Occipital lobe (tissue), 2 donors: Measurements from ENCODE around the gene GPD1L. TPM values are rescaled to one million over a fixed set of nuclear protein-coding genes. Genes with fewer than 3 reads are reported as not detected.
A peak's percentile ranks its signal among the peaks of the same experiment; 100 is the strongest.
"Not testable (repeated sequence)": the region's sequence is repeated elsewhere in the genome, so short reads cannot be mapped to it uniquely, and the experiment has no call there.

Source experiments
- DNase-seq: peaks from one replicate; lab custom pipeline; 2025; lab: John Stamatoyannopoulos, UW
- total RNA-seq: library from RNA; depleted of rRNA; stranded (reverse); fragments of >200 nt; gene quantifications from one replicate; pipeline ENCODE4 v1.2.3, GENCODE V29; 2014

GPD1L gene
- total RNA-seq, result 78.8 TPM

DNA sequence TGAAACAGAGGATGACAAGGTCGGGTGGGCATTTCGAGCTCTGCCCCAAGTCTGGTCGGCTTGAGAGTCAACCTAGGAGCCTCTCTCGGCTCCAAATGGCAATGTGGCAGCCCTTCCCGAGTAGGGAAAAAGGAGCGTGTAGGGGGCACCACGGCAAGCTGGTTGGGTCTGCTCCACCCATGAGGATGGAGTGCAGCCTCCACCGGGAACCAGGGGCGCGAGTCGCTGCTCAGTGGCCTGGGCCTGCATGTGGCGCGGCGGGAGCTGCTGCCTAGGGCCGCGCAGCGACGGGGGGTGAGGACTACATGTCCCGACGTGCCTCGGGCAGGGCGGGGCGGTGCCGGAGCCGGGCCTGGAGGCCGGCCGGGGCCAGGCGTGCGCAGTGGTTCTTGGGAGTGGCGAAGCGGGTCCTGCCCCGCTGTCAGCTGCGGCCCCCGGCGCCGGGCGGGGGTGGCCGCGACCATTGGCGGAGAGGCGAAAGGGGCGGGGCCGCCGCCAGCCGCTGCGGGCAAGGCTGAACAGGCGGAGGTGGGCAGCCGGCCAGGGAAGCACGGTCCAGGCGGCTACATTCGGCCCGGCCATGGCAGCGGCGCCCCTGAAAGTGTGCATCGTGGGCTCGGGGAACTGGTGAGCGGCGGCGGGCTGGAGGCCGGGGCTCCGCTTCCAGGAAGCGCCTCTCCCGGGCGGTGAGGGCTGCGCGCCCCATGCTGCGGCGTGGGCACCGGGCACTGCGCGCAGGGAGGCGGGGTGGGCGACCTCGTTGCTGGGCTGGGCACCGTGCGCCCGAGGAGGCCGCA, at the start of gene GPD1L:
TSS of gene GPD1L (plus strand) at position 489 of the 797 bp plus-strand sequence. CDS start at position 581, 92 bp downstream.
- peak; percentile 97 for DNase-seq

DNA sequence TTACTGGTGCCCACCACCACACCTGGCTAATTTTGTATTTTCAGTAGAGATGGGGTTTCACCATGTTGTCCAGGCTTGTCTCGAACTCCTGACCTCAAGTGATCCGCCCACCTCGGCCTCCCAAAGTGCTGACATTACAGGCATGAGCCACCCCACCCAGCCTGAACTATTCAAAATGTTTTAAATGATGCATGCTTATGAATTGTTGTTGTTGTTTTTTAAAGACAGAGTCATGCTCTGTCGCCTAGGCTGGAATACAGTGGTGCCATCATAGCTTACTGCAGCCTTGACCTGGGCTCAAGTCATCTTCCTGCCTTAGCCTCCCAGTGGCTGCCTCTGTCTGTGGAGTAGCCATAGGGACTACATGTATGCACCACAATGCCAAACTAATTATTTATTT, 48.0 kb upstream of the GPD1L start:
- DNase-seq, result not testable (repeated sequence)

DNA sequence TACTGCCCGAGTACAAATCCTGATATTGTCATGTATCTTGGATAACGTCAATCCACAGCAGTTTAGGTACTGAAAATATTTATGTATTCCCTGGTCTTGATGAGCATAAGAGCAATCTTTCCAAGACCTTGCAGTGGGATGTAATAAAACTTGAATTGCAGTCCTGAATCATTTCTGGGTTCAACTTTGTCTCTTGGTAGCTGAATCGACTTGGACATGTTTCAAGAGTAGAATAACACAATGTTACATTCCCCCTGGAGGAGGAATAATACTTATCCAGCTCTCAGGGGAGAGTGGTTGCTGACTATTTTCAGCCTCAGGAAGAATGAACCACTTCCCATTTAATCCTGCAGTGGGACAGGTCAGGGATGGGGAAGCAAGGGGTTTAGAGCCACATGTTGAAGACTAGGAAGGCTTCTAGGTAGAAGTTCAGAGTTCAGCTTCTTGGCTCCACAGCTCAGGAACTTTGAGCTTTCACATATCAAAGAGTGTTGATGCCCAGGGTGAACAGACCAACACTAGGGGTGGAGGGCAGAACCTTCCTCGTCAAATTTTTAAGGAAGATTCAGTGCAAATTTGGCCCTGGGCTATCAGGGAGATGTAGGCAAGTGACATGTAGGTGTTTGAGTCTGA, 43.4 kb upstream of the GPD1L start:
- no peak for DNase-seq

DNA sequence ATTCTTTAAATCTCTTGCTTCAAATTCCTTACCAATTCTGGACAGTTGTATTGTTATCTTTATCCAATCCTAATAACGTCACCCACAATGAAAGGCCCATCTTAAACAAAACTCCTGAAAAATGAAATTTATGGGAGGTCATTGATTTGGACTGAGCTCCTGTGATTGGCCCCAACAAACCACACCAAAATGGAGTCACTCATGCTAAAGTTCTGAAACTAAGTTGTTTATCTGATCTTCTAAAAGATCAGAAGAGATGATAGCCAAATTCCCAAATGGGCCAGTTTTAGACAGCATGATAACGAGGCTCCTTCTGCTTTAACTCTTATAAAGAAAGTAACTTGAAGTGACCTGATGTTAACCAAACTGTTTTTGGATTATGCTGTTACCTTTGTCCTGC, 39.7 kb upstream of the GPD1L start:
- no peak for DNase-seq

DNA sequence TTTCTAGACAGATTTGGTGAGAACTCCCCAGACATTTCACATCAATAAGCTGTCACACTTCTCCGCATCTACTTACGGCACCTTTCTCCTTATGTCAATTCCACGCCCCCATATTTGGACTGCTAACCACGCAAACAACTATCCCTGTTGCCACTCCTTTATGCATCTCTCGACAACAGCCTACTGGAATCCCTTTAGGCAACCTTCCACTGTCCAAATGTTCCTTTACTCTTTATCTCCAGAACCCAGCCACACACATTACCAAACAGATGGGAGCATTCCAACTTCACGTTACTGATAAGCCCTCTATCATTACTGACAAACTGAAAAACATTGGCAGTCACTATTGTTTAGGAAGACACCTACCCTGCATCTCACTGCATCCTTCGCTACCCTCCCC, 32.2 kb upstream of the GPD1L start:
- not testable (repeated sequence) for DNase-seq

DNA sequence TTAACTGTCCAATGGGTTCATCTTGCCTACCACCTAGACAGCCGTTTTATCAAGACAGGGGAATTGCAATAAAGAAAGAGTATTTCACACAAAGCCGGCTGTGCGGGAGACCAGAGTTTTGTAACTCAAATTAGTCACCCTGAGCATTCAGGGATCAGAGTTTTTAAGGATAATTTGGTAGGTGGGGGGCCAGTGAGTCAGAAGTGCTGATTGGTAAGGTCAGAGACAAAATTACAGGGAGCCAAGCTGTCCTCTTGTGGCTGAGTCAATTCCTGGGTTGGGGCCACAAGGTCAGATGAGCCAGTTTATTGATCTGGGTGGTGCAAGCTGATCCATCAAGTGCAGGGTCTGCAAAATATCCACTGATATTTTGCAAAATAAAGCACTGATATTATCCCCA, 29.9 kb upstream of the GPD1L start:
- DNase-seq, result no peak

DNA sequence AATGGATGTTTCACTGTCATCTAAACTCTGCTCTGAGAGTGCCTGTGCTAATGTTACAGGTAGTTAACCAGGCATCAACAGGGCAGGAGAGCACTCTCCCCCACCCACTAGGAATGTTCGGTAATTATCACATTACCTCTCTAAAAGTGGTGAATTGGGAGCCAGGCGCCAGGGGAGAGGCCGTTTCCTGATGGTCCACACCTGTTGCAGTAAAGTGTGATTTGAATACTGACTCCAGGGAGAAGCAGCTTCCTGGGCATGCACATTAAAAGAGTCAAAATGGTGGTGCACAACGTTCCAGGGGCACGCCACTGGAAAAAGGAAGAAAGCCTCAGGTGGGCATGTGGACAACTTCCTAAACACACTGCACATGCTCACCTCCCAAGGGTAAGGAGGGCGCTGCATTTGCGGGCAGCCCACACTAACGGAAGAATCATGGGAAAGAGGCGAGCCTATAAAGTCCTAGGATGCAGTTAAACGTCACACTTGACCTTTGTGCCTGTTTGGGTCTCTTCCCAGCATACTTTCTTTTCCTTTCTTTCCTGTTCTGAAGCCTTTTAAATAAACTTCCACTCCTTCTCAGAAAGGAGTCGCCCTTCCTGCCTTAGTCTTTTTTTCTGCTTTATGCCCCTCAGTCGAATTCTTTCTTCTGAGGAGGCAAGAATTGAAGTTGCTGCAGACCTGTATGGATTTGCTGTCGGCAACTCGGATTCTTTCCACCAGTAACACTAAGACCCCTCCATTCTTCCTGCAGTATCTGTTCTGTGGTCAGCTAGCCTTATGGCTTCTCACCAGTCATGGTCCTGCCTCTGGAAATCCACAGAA, 28.9 kb upstream of the GPD1L start:
- no peak for DNase-seq

DNA sequence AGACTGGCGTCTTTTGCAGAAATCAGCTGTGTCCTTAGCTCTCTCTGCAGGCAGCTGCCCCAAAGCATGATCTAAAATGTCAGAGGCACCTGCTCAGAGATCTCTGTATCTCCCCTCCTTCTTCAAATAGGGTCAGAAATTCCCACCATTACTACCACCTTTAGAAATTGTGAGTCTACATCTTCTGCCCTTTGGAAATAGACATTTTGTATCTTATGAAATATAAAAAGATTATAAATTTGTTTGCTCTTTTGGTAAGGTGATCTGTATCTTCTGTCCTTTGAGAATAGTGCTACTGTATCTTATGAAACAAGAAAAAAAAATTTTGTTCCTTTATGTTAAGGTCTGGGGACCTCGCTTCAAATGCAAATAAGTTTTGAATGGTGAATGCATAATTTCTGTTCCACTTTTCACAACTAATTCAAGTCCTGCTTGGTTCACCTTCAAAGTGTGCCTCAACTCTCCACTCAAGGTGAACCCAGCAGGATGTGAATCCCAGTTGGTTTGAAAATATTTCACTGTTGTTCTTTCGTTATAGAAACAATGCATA, 28.3 kb upstream of the GPD1L start:
- no peak for DNase-seq

DNA sequence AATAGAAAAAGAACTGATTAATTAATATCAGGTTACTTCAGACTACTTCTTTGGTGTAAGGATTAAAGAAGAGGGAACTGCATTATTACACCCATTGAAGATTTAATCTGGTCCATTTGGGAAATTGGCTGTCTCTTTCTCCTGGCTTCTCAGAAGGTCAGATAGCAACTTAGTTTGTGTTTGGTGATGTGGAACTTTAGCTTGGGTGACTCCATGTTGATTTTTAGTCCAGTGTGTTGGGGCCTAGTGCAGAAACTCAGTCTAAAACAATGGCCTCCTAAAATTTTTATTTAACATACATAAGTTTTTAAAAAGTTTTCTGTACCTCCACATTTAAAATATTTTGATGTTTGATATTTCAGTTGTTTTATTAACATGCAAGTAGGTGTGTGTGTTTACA, 27.6 kb upstream of the GPD1L start:
- DNase-seq, result no peak

DNA sequence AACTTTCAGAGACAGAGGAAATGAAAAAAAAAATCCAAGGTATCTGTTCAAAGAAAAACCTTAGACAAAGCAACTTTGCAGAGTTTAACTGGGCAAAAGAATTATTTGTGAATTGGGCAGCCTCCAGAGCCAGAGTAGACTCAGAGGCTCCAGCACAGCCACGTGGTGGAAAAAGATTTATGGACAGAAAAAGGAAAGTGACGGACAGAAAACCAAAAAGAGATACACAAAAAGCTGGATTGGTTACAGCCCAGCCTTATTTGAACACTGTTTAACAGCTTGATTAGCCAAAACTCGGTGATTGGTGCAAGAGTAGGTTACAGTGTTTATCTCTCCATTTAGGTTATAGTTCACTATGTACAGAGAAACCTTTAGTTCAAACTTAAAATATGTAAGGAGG, 23.7 kb upstream of the GPD1L start:
- no peak for DNase-seq

DNA sequence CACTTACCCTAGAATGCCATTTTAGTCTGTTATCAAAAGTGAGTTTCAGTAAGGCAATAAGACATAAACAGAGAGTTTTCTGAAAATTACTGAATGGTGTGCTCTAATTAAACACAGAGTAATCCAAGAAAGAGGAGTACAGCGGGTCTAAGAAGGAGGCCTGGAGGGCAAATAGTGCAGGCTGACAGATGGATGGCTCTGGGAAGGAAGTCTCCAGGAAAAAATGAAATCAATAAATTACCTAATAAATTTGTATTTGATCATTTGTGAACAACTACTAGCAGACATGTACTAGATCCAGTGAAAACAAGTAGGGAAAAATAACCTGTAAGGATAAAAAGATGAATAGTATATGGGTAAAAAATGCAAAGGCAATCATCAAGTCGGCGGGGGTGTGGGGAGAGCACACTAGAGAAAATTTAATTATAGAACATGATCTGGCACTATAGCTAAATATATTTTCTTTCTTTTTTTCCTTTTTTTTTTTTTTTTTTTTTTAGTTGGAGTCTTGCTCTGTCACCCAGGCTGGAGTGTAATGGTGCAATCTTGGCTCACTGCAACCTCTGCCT, 22.6 kb upstream of the GPD1L start:
- DNase-seq, result no peak

DNA sequence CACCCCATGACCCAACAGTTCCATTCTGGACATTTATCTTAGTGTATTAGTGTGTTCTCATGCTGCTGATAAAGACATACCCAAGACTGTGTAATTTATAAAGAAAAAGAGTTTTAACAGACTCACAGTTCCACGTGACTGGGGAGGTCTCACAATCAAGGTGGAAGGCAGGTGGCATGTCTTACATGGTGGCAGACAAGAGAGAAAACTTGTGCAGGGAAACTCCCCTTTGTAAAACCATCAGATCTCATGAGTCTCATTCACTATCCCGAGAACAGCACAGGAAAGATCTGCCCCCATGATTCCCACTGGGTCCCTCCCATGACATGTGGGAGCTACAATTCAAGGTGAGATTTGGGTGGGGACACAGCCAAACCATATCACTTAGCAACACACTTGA, 21.6 kb upstream of the GPD1L start:
- DNase-seq, result no peak

DNA sequence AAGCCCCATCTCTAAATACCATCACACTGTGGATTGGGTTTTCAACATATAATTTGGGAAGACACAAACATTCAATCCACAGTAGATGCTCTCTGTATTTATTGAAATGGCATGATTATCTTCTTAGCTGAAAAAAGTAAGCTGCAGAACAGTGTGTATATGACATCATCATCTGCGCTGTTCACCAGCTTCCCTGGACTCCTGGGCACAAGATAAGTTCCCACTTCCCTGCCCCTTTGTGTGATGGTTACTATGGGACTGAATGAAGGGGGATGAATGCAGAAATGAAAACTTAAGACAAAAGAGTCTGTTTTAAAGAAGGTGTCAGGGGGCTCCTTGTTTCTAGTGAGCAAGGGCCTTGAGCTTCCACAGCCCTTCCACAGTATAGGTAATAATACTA, 20.0 kb upstream of the GPD1L start:
- DNase-seq, result no peak

DNA sequence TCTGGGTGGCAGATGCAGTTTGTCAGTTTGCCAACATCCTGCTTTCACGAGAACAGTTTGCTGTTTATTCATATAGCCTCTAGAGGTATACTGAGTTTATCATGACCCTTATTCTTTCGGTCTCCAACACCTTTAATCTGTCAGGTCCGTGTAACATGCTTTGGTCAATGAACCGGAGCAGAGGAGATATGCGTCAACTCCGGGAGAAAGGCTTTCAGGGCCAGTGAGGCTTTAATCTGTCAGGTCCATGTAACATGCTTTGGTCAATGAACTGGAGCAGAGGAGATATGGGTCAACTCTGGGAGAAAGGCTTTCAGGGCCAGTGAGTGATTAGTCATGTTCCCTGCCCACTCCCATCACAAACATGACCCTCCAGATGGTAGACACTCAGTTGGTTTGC, 16.9 kb upstream of the GPD1L start:
- no peak for DNase-seq

DNA sequence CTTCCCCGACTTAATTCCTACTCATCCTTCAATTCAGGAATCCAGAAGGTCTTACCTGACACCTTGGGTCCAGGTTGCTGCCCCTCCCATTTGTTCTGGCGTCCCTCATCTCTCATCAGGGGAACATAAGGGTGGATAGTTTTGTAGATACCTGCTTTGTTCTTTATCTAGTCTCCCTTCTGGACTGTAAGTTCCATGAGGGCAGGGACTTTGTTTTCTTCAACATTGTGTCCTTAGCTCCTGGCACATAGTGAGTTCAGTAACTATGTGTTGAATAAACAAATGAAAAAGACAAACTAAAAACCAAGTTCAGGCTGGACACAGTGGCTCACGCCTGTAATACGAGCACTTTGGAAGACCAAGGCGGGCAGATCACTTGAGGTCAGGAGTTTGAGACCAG, 13.2 kb upstream of the GPD1L start:
- DNase-seq, result no peak

DNA sequence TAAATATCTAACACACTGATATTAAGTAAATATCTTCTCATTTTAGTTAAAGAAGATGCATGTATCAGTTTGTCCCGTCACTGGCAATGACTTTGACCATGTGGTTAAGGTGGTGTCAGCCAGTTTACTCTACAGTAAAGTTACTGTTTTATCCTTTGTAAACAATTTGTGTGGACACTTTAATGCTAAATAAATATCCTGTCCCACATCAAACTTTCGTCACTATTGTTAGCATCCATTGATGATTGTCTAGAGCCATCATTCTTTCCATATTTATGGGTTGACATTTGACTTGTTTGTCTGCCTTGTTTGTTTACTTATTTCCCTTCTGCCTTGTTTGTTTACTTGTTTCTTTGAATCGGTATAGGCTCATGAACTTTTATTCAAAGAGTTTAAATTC, 11.0 kb upstream of the GPD1L start:
- DNase-seq, result no peak

DNA sequence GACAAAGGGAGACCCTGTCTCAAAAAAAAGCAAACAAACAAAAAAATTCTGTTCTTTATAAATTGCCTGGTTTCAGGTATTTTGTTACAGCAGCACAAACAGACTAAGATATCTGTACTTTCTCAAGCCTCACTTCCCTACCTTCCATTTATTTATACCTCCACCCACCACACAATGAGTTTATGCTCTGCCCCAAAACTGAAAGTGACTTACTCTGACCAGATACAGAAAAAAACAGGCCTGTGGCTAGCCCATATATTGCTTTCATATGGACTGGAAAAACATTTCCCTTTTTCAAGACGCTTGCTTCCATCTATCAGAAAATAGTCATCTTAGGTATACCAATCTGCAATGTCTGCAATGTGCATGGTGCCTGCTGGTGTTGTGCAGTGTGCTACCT, 8.7 kb upstream of the GPD1L start:
- no peak for DNase-seq

DNA sequence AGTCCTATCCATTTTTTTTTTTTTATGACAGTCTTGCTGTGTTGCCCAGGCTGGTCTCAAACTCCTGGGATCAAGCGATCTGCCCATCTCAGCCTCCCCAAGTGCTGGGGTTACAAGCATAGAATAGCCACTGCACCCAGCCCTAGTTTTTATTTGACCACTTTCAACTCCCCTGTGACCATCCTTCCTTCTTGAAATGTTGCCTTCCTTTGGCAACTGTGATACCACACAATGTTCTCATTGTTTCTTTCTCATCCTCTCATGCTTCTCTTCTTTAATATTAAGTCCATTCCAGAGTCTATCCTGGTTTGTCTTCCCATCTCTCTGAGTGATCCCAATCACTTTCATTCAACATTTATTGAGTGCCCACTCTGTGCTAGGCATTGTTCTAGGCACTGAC, 7.9 kb upstream of the GPD1L start:
- no peak for DNase-seq

DNA sequence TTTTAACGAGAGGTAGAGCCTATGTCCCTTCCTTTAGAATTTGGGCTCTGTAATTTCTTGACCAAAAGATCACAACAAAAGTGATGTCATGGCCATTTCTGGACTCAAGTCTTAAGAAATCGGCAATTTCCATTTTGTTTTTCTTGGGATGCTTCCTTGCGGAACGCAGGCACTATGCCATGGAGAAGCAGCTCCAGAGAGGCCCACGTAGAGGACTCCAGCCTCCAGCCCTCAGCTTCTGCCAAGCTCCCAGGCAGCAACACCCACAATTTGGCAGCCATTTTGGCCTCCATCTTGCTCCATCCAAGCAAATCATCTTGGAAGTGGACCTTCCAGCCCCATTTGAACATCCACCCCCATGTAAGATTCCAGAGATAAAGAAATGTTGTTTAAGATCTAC, 6.0 kb upstream of the GPD1L start:
- DNase-seq, result no peak

DNA sequence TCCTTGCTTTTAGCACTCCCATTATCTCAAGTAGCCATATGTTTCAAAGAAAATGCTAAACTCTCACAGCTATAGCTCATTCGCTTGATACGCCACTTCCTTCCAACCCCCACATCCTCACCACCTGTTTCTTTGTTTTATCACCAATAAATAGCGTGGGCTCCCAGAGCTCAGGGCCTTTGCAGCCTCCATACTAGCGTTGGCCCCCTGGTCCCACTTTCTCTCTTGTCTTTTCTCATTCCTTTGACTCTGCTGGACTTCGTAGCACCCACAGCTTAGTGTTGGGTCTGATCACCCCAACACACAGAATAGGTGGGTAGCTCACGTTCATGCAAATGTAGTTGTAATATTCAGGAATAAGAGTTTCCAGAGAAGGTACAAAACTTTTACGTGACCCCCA, 4.1 kb upstream of the GPD1L start:
- no peak for DNase-seq

DNA sequence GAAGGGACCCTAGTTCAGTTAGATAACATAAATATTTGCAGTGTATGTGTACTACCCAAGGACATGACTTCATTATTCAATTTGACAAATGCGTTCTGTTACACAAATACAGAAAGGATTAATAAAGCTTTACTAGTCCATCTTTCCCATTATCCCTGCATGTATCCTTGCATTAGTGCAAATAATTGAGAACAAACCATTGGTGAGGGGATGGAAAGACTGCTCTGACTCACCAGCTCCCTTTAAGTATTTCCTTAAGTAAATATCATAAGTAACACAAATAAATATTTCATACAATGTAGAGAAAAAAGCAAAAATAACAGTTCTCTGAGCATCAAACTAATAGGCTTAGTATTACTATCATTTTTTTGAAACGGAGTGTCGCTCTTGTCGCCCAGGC, 1.9 kb upstream of the GPD1L start:
- DNase-seq, result no peak
